Measurements from ENCODE around the gene APRT.

Gene APRT, protein sequence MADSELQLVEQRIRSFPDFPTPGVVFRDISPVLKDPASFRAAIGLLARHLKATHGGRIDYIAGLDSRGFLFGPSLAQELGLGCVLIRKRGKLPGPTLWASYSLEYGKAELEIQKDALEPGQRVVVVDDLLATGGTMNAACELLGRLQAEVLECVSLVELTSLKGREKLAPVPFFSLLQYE

GRCh38 chr16:88811769-88812512 lies at the start of gene APRT:
Gene APRT, minus strand, starts transcription at chr16:88811928. Its CDS starts 29 bp downstream, at chr16:88811899.
- peak; percentile 92 for DNase-seq (ENCODE audit: low spot score)

GRCh38 chr16:88861359-88861758 lies 49.6 kb upstream of the APRT start:
- no peak for DNase-seq (ENCODE audit: low spot score)

- no peak for DNase-seq (ENCODE audit: low spot score)
These were observed 47.8 kb upstream of the APRT start for GRCh38 chr16:88859381-88860091.

- DNase-seq (ENCODE audit: low spot score): peak; percentile 66
These were observed 46.1 kb upstream of the APRT start for GRCh38 chr16:88857728-88858339.

DNA sequence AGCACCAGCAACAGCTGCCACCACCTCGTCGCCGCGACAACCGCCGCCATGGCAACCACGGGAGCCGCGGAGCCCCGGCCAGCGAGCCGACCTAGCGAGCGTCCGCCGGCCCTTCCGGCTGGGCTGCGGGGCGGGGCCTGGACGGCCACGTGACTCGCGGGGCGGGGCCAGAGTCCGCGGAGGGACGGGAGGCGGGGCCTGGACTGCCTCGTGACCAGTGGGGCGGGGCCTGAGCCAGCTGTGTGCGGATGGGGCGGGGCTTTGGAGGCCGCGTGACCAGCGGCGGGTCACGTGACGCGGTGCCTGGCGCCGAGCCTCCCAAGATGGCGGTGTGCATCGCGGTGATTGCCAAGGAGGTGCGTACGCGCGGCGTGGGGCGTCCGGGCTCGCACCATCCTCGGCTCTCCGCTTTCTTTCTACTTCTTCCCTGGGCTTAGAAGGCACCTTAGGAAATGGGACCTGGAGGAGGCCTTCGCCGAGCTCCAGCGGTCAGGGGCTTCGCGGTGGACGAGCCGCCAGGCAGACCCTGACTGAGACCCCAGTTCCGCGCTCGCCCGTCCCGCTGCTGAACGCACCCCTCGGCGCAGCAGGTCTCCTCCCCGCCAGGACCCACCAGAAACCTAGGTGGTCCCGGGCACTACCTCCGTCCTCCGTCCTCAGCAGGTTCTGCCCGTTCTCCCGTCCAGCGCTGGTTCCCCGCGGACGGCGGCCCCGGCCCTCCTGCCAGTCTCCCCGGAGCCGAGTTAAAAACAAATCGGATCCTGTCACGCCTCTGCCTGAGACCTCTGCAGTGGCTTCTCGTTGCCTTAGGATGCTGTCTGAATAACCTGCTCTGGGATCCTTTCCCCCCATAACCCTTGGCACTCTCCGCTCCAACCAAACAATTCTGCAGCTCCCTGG lies 45.4 kb upstream of the APRT start, which contains the start of the genes GALNS and TRAPPC2L:
Gene GALNS (minus strand): TSS at position 120 of the 900 bp plus-strand sequence. CDS start 70 bp downstream, at position 50.
Gene TRAPPC2L (plus strand): TSS at position 300 of the 900 bp plus-strand sequence. CDS start 24 bp downstream, at position 324.
- DNase-seq (ENCODE audit: low spot score): peak; percentile 99

DNA sequence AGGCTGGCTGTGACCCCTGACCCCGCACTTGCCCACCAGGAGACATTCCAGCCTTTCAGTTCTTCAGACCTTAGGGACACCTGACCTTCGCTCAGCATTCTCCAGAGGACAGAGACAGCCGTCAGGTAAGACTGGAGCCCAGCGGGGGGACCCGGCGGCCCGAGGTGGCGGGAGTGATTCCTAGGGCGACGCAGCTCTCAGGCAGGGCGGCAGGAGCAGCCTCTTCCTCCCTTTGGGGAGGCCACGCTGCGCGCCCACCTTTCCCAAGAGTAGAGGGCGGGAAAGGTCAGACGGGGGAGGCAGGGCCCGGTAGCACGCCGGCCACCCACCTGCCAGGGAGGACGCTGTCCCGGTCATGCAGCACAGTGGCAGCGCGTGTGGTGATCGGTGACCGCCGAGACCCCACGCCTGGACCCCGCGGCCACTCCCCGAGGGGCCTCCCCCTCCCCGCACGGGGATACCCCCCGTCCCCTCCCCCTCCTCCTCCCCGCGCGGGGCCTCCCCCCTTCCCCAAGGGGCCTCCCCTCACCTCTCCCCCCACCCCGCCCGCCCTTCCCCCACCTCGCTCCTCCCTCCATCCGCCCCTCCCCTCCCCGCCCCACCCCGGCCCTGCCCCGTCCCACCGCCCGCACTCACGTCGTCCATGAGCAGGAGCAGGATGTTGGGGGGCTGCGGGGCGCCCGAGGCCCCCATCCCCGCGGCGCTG lies 44.5 kb upstream of the APRT start:
- no peak for DNase-seq (ENCODE audit: low spot score)

DNA sequence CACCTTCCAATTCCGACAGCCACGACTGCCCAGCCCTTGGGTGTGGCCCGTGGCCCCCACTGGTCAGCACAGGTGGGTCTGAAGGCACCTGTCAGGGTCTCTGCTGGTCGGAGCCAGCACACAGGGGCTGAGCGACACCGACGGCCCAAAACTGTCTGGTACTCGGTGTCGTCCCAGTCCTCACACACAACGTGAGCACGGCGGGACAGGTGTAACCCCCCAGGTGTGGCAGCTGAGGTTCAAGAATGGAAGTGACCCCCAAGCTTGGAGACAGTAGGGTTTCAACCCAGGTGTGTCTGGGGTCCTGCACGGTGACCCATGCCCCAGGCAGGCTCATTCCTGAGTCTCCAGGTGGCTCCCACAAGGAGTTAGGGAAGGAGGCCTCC lies 44.0 kb upstream of the APRT start:
- DNase-seq (ENCODE audit: low spot score): no peak

DNA sequence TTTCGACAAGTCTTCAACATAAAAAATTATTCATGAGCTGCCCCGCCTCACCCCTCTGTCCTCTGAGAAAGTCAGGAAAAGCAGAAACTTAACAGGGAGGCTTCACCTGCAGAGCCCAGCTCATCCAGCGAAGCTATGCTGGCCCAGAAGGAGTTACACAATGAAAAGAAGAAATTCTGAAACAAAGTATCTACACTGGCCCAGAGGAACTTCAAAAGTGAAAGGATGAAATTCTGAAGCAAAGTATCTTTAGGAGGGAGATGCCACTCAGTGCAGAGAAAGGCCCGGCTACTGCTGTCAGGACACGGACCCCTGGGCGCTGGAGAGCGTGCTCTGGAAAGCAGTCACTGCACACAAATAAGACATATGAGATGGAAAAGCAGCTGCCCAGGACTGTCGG lies 43.4 kb upstream of the APRT start:
- no peak for DNase-seq (ENCODE audit: low spot score)

- DNase-seq (ENCODE audit: low spot score): no peak
These were observed 42.8 kb upstream of the APRT start for GRCh38 chr16:88854306-88855111.

- DNase-seq (ENCODE audit: low spot score): no peak
These were observed 41.7 kb upstream of the APRT start for GRCh38 chr16:88853325-88853941.

GRCh38 chr16:88851616-88852015 lies 39.9 kb upstream of the APRT start:
- DNase-seq (ENCODE audit: low spot score): no peak

GRCh38 chr16:88850531-88851199 lies 38.9 kb upstream of the APRT start:
- DNase-seq (ENCODE audit: low spot score): no peak

GRCh38 chr16:88848557-88848956 lies 36.8 kb upstream of the APRT start:
- DNase-seq (ENCODE audit: low spot score): no peak

GRCh38 chr16:88847654-88848053 lies 35.9 kb upstream of the APRT start:
- DNase-seq (ENCODE audit: low spot score): no peak

DNA sequence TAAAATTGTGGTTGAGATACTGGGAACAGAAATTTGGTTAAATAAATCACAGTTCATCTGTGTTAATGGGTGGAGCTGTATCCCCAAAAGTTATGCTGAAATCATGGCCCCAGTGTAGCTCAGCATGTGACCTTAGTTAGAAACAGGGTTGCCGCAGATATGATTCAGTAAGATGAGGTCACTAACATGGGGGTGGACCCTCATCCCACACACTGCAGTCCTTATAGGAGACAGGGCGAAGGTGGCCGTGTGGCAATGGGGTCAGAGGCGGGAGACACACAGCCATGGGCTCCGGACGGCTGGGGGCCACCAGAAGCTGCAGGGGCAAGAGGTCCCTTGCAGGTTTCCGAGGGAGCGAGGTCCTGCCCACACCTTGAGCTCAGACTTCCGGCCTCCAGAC lies 34.4 kb upstream of the APRT start:
- no peak for DNase-seq (ENCODE audit: low spot score)

DNA sequence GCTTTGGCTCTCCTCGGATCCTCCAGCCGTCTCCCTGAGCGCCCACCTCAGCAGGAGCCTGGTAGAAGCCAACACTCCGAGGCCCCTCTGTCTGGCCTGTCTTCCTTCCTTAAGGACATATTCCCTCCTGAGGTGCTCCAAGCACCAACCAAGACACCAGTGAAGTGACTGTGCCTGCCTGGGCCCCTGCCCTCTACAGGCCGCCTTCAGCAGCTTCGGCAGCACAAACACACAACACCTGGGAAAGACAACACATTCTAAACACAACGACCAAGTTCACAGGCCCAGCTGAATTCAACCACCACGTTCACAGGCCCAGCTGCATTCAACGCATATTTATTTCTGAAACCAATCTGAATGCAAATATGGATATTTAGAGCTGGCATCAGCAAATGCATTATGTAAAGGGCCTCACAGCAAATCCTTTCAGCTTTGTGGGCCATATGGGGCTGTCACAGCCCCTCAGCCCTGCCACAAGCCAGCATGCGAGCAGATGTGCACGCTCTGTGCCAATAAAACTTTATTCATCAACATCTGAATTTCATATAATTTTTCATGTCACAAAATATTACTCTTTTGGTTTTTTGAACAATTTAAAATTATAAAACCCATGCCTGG lies 32.8 kb upstream of the APRT start:
- no peak for DNase-seq (ENCODE audit: low spot score)

DNA sequence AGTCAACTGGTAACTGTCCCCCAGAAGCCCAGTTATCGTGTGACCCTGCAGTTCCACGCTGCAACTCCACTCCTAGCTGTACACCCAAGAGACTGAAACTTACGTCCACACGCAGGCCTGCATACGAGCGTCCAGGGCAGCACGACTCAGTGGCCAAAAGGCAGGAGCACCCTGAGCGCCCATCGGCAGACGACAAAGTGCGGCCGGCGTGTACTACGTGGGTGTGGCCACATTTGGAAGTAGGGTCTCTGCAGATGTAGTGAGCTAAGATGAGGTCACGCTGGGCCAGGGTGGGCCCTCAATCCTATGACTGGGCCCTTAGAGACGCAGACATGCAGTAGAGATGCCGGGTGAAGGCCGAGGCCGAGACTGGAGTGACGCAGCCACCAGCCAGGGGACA lies 31.5 kb upstream of the APRT start:
- DNase-seq (ENCODE audit: low spot score): no peak

DNA sequence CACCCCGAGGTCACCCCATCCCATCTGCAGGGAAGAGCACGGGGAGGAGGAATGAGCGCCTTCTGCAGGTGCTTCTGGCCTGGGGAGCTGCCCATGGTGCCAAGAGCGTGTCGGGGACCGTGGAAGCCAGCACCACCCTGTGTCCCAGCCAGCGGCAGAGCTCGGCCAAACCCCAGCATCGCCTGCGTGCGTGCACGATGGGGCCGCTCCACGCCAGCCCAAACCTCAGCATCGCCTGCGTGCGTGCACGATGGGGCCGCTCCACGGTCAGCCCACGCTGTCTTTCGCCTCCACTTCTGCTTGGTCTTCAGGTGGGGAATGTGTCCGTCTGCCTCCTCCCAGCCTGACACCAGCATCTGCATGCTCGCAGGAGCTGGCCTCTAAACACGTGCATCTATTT lies 31.1 kb upstream of the APRT start:
- no peak for DNase-seq (ENCODE audit: low spot score)
